ENCODE data around the gene TIA1.
"Not testable (repeated sequence)": the region's sequence is repeated elsewhere in the genome, so short reads cannot be mapped to it uniquely, and the experiment has no call there.

The TIA1 gene, protein sequence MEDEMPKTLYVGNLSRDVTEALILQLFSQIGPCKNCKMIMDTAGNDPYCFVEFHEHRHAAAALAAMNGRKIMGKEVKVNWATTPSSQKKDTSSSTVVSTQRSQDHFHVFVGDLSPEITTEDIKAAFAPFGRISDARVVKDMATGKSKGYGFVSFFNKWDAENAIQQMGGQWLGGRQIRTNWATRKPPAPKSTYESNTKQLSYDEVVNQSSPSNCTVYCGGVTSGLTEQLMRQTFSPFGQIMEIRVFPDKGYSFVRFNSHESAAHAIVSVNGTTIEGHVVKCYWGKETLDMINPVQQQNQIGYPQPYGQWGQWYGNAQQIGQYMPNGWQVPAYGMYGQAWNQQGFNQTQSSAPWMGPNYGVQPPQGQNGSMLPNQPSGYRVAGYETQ

DNA sequence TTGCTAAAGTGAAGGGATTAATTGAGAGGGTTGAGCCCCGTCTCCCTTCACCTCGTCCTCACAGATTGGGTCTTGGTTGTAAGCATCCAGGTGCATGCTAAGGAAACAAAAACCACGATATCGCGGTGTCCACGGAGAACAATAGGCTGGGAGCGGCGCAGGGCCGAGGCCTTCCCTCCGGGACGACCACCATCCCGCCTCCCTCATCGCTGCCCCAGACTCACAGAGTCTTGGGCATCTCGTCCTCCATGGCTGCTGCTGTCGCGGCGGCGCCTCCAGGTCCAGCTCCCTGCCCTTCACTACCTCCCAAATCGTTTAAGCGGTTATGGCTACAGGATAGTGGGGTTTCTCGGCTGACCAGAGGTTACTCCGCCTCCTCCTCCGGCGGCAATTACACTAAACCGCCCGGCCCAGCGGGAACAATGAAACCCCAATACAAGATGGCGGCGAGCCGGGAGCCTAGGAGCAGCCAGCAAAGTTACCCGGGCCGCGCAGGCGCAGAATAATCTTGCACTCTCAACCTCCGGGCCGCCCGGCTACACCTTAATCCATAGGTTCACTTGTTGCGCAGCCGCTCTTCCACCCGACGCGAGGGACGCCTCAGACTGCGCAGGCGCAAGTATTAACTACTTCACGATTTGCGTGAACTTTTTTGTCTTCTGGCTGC is at the start of gene TIA1:
TIA1 (minus strand) TSS at position 448 of the 667 bp plus-strand sequence; CDS start at position 250, 198 bp downstream.
- peak; percentile 96 to 97 for DNase-seq

DNA sequence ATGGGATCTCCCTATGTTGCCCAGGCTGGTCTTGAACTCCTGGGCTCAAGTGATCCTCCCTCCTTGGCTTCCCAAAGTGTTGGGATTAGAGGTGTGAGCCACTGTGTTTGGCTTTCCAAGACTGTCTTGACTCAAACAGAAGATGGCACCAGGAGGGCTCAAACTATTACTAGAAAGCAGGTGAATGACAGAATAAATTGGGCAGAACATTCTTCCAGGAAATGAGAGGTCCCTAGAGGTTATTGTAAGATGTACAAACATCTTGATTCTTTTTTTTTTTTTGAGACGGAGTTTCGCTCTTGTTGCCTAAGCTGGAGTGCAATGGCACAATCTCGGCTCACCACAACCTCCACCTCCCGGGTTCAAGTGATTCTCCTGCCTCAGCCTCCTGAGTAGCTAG is 49.4 kb upstream of the TIA1 start:
- not testable (repeated sequence) for DNase-seq

DNA sequence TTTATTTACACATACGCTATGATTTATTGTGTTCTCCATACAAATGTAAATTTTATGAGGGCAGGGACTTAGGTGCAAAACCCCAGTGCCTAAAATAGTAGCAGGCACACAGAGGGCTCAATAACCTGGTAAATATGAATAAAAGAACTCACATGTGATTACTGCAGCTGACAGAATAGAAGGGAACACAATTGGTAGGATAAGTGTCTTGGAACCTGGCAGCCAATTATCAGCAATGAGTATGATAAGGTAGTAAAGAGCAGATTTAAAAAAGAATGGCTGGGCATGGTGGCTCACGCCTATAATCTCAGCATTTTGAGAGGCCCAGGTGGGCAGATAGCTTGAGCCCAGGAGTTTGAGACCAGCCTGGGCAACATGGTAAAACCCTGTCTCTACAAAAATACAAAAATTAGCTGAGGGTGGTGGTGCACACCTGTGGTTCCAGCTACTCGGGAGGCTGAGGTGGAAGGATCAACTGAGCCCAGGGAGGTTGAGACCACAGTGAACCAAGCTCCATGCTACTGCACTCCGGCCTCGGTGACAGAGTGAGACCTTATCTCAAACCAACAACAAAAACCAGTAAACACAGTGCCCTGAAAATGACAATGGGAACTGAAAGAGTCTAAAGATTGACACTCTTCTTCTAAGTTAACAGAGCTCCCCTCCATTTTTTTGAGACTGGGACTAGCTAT is 35.2 kb upstream of the TIA1 start:
- no peak for DNase-seq

DNA sequence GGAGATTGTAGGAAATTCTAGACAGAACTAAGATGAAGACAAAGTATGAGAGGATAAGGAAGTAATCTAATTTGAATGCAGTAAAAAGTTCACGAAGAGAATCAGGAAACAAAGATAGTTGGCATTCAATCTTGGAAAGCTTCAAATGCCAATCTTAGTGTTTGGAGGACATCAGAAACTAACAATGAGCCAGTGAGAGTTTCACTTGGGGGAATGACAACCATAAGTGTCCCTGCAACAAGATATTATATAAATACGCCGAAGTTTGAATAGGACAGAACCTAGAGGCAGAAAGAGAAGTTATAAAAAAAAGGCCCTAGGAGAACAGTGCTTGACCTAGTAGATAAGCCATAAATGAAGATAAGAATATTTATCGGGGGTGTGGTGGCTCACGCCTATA is 34.0 kb upstream of the TIA1 start:
- no peak for DNase-seq

DNA sequence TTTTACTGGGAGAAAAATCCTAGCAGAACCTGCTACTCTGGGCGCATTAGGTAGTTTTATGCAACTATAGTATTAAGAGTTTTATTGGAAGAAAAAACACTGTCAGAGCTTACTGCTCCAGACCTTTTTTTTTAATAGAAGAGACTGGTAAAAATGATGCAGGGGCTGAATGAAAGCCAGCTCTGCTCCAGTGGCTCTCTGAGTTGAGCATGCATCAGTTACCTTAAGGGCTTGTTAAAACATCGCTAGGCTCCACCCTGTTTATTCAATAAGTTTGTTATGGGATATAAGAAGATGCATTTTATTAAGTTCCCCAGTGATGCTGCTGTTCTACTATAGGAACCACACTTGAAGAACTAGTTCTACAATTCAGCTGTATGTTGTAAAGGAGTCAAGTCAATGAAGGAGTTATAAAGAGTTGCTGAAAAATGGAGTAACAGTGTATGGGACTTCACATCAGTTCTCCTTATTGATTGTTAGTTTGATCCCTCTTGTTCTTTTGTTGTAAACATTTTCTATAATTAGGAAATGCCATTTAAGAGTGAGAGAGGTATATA is 31.9 kb upstream of the TIA1 start:
- no peak for DNase-seq

DNA sequence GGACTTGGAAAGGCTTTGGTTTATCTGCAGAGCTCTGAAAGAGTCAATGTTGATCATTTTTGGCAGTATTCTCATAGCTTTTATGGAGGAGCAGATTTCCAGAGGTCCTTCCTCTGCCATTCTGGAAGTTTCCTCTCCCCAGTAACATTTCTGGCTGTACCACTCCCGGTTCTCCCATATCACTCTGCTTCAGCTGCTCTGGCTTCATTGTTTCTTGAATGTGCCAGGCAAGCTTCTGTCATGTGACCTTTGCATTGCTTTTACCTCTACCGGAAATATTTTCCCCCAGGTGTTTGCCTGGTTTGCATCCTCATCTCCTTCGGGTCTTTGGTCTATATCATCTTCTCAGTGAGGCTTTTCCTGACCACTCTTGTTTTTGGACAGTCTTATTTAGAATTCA is 21.9 kb upstream of the TIA1 start:
- no peak for DNase-seq

DNA sequence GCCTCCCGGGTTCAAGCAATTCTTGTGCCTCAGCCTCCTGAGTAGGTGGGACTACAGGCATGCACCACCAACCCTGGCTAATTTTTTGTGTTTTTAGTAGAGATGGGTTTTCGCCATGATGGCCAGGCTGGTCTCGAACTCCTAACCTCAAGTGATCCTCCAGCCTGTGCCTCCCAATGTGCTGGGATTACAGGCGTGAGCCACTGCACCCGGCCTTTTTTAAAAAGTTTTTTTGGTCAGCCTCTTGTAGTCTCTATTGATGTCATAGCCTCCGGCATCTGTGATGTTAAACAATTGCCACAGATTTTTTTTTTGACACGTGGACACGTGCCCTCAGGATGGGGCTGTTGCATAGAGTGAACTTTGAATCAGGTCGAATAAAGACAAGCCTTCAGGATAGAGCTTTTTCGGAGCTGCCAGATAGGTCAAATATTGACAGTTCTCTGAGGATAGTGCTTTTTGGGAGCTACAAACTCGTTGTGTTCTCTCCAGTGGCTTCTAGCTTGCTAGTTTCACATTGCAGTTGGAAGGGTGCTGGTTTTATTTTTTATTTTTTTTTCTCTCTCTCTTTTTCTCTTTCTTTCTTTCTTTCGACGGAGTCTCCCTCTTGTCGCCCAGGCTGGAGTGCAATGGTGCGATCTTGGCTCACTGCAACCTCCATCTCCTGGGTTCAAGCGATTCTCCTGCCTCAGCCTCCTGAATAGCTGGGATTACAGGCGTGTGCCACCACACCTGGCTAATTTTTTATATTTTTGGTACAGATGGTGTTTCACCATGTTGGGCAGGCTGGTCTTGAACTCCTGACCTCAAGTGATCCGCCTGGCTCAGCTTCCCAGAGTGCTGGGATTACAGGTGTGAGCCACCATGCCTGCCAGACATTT is 21.2 kb upstream of the TIA1 start:
- DNase-seq, result not testable (repeated sequence)

DNA sequence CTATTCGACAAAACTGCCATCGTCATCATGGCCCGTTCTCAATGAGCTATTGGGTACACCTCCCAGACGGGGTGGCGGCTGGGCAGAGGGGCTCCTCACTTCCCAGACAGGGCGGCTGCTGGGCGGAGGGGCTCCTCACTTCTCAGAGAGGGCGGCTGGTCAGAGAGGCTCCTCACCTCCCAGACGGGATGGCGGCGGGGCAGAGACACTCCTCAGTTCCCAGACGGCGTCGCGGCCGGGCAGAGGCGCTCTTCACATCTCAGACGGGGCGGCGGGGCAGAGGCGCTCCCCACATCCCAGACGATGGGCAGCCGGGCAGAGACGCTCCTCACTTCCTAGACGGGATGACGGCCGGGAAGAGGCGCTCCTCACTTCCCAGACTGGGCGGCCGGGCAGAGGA is 18.5 kb upstream of the TIA1 start:
- not testable (repeated sequence) for DNase-seq

DNA sequence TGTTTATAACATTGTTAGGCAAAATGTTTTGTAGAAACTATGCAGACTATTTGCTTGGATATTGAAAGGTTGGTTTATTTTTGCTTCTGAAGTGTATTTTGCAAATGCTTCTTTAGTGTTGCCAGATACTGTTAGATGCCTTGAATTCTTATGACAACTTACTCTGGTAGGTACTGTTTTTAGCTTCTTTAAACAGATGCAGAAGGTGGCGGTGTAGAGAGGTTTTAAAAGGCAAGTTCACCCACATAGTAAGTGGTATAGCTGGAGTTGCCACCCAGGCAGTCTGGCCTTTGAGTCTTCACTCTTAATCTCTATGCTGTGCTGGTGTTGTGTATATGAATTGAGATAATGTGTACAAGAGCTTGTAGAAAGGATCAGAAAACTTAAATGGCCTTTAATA is 13.1 kb upstream of the TIA1 start:
- no peak for DNase-seq

DNA sequence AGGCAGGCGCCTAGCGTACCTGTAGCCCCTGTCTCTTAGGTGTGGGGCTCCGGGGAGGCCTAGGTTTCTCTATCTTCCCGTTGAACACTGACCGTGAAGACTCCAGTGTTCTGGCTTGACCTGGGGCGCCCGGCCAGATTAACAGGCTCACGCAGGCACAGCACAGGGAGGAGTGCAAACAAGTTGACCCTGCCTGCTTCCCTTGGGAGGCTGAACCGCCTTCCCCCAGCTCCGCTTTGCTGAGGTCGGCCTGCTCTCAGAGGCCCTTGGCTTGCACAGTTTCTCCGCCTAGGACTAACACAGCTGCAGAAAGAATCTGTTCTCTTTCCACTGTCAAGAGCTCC is 10.1 kb upstream of the TIA1 start:
- DNase-seq, result no peak

DNA sequence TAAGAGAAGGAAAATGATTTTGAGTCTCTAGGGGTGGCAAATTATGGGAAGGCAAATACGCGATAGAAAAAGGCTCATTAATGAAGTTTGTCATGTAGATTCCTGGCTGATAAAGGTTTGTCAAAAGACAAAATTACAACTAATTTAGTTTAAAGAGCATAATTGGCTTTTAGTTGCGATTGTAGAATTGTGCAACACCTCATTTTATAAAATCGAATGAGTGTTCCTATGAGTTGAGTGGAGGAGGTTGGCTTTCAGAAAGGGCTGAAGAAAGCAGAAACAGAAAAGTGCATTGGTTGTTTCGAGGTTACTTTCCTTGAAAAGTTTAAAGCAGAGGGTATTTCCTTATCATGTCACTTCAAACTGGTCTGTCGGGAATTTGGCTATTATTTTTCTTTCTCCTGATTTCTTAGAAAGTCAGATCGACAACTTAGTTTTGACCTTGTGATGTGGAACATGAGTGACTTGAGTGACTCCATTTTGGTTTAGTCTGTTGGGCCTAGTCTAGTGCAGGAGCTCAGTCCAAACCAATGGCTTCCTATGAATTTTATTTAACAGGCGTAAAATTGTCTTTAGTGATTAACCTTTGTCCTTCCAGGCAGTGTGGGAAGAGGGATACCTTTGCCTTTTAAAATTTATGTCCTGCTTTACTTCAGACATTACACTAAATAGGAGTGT is 7.3 kb upstream of the TIA1 start:
- no peak for DNase-seq

DNA sequence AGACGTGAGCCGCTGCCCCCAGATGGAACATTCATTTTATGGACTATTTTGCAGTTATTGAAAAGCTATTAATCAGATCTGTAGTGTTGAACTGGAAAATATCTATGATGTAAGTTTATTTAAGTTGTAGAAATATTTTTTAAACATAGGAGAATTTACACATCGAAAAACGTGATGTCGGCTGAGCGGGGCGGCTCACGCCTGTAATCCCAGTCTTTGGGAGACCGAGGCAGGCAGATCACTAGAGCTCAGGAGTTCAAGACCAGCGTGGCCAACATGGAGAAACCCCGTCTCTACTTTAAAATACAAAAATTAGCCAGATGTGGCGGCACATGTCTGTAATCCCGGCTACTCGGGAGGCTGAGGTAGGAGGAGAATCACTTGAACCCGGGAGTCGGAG is 2.0 kb upstream of the TIA1 start:
- DNase-seq, result no peak

DNA sequence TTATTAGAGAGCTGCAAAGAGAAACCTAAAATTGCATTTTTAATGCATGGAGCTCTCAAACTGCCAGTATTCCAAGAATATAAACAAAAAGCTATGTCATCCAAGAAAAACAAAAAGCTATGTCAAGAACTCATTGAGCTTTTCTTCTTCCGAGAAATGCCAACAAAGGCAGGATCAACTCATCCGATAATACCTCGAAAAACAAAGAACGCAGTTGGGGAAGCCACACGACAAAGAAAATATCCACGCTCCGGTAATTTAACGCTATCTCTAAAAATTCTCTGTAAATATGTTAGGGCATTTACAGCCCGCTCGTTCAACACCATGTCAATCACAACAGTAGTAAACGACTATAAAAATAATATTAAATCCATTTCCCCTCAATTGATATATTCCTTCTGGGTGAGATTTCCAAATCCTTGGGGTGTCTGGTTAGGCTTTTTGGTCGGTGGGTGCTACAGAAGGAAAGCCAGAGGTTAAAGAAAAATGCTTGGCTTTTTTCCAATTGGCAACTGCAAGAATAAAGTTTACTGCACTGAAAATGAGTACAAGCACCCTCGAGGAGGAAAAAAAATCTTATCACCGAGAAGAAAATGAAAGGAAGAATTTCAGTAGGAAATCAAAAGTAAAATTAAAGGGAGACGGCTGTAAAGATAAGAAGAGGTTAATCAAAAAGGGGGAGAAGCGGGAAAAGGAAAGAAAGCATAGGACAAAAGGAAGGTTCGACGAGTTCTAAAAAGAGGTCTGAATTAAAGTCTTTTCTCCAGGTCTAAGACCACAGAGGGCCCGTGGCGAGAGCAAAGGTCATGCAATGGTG is 856 bp downstream of the TIA1 start:
- DNase-seq, result peak; percentile 1 to 26

DNA sequence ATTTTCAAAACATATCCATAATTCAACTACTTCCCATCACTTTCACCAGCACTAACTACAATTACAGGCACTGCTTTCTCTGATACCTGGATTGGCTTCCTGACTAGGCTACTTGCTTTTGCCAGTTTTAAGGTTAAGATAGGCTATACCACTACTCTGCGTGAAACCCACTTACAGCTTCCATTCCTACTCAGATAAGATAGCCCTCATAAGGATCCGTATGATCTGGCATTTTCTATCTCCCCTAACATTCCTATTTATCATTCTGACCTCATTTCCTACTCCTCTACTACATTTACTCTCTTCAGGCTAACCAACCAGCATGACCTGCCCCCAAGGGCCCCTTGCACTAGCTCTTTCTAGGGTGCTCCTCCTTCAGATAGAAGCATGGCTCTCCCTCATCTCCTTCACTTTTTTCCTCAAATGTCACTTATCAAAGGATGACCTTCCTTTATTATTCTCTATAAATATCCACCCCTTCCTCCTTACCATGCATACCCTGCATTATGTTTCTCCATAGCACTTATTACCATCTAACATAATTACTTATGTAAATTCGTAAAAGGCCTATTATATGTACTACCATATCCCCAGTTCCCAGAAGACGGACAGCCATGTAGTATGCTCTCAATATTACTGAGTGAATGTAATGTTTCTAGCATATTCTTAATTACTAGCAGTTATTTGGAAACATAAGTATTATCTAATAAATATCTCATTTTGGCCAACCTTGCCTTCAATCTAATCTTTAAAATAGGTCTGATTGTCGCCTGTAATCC is 4.4 kb downstream of the TIA1 start:
- no peak for DNase-seq

DNA sequence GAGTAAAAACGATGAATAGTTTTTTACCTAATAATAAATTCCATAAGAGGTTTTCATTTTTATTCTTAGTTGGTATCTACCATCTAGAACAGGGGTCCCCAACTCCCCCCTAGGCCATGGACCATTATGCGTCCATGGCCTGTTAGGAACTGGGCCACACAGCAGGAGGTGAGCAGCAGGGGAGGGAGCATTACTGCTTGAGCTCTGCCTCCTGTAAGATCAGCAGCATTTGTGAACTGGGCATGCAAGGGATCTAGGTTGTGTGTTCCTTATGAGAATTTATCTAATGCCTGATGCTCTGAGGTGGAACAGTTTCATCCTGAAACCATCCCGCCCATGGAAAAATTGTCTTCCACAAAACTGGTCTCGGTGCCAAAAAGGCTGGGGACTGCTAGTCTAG is 5.9 kb downstream of the TIA1 start:
- DNase-seq, result no peak

DNA sequence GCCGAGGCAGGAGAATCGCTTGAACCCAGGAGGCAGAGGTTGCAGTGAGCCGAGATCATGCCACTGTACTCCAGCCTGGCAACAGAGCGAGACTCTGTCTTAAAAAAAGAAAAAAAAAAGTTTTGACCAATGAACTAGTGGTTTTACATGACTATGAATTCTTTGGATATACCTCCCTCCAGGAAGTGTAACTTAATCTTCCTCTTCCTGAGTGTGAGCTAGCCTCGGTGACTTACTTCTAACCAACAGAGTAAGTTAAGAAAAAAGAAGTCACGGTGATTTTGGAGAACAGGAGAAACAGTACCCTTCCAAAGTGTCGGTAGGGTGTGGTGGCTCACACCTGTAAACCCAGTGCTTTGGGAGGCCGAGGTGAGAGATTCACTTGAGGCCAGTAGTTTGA is 7.1 kb downstream of the TIA1 start:
- no peak for DNase-seq

DNA sequence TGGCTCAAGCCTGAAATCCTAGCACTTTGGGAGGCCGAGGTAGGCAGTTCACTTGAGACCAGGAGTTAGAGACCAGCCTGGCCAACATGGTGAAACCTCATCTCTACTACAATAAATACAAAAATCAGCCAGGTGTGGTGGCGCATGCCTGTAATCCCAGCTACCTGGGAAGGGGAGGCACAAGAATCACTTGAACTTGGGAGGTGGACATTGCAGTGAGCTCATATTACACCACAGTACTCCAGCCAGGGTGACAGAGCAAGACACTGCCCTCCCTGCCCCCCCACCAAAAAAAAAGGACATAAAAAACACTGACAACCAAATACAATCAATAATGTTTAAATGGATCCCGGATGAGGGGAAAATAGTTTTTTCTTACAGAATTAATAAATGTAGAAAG is 7.8 kb downstream of the TIA1 start:
- DNase-seq, result no peak

DNA sequence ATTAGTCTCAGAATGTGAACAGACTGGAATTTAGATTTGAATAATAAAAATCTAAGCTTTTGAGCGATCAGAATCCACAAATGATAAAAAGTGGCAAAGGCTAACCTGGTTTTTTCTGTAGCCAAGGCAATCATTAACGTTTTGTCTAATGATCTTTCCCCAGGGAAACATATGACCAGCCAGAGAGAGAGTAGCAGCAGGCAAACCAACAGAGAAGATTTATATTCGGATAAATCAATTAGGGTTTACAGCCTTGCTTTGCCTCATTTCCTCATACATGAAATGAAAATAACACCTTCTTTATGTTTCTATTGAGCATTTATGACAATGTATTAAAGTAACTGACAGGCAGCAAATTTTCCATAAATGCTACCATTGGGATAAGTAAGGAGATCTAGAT is 14.5 kb downstream of the TIA1 start:
- DNase-seq, result no peak

DNA sequence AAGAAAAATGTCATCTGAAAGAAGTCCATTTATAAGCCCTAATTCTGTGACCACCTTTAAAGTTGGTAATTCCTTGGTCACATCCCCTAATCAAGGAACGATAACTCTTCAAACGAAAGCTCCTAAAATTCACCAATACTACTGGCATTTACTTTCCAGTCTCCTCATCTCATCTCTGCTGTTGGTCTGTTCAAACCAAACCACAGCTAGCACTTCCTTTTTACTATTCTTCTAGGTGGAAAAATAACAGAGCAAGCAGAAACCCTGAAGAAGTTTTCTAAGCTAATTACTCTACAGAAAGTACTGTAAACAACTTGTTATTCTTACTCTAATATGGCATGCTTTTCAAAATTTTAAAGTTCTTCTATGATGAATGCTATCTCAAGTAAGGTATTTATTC is 21.6 kb downstream of the TIA1 start:
- DNase-seq, result no peak

DNA sequence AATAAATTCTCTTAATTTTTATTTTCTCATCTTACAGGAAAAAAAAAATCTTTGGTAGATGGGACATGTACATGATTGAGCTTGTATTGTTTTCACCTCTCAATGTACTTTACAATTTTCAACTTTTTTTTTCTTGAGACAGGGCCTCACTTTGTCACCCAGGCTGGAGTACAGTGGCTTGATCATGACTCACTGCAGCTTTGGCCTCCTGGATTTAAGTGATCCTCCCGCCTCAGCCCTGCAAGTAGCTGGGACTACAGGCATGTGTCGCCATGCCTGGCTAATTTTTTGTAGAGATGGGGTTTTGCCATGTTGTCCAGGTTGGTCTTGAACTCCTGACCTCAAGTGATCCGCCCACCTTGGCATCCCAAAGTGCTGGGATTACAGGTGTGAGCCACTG is 25.1 kb downstream of the TIA1 start:
- not testable (repeated sequence) for DNase-seq

All from NCI-H2081 (cell line).